ENCODE results near the gene TCF12. TPM values are rescaled to one million over a fixed set of nuclear protein-coding genes. Genes with fewer than 3 reads are reported as not detected.

The TCF12 gene
- total RNA-seq, 1 experiment from 2014 or later, result 76.7 TPM

GRCh38 chr15:57334257-57334656 is 415.8 kb downstream of the TCF12 start:
- no peak overlapping the region for H2BK12ac ChIP-seq (ENCODE audit: insufficient read length, low read depth, low read length)
- H3K4me2 ChIP-seq (ENCODE audit: insufficient read depth, insufficient read length, low read length), result no peak overlapping the region
- H3K56ac ChIP-seq (ENCODE audit: insufficient read length, low read depth, low read length), result no peak overlapping the region
- no peak overlapping the region for H2BK20ac ChIP-seq (ENCODE audit: low read depth, low read length, poor library complexity, severe bottlenecking)
- no peaks in the 10 kb centered on the region for H3K23me2 ChIP-seq (ENCODE audit: insufficient read length, low read depth, low read length, poor library complexity, severe bottlenecking)
- no peak overlapping the region for H3T11ph ChIP-seq (ENCODE audit: low read length)
- no peak for TF ChIP-seq CTCF (conservative IDR thresholded peaks at IDR 0.05)
- H3K4ac ChIP-seq (ENCODE audit: low read depth, low read length), result no peak overlapping the region
- no peaks in the 10 kb centered on the region for H3K9me3 ChIP-seq (ENCODE audit: control insufficient read depth, low read depth, low read length)
- DNase-seq, result no peak
- no peak overlapping the region for H3K23ac ChIP-seq (ENCODE audit: insufficient read length, low read depth, low read length)
- no peak overlapping the region for H2AK5ac ChIP-seq (ENCODE audit: insufficient read length, low read length)
- H3K4me1 Mint-ChIP-seq, result peaks cover 12 to 20% of the 10 kb centered on the region in 2 experiments
- no peak overlapping the region for H3K14ac ChIP-seq (ENCODE audit: insufficient read depth, low read length)
- H3K27me3 ChIP-seq (ENCODE audit: insufficient read depth, low read length), result no peaks in the 10 kb centered on the region
- H2BK120ac ChIP-seq (ENCODE audit: low read depth, low read length, poor library complexity, severe bottlenecking), result no peak overlapping the region
- no peaks in the 10 kb centered on the region for H3K36me3 Mint-ChIP-seq (ENCODE audit: insufficient read depth in 1 of 3, low read depth in 3 of 3)
- WGBS (ENCODE audit: extremely low coverage, insufficient read length, low lambda C conversion rate), result no CpG with 5 or more reads among the region's 12 CpGs
- no peak overlapping the region for H3K18ac ChIP-seq (ENCODE audit: insufficient read length, low read depth, low read length)
- H3K9me3 Mint-ChIP-seq, result no peaks in the 10 kb centered on the region
- no peak overlapping the region; a peak in 1 of 7 replicates for H3K27ac Mint-ChIP-seq
- H4K91ac ChIP-seq (ENCODE audit: insufficient read length, low read depth, low read length), result no peak overlapping the region
- no peak overlapping the region for H3K4me3 Mint-ChIP-seq
- H3K27ac ChIP-seq (ENCODE audit: insufficient read length, low read depth, low read length), result no peak overlapping the region
- H3K79me2 ChIP-seq (ENCODE audit: insufficient read depth, low read length), result no peaks in the 10 kb centered on the region
- no peaks in the 10 kb centered on the region for H3K27me3 Mint-ChIP-seq (ENCODE audit: low read depth)
- H3K9ac ChIP-seq (ENCODE audit: extremely low read depth, insufficient read length, low read length), result no peak overlapping the region
- H2BK5ac ChIP-seq (ENCODE audit: insufficient read length, low read length), result no peak overlapping the region
- no peak overlapping the region for H4K5ac ChIP-seq (ENCODE audit: insufficient read length, low read depth, low read length)
- H2AFZ ChIP-seq (ENCODE audit: low read length), result no peak overlapping the region
- H3K4me1 ChIP-seq (ENCODE audit: insufficient read depth, low read length), result no peaks in the 10 kb centered on the region
- no peaks in the 10 kb centered on the region for H4K20me1 ChIP-seq (ENCODE audit: control insufficient read depth, insufficient read depth, insufficient read length)
- H4K8ac ChIP-seq (replicated peaks; ENCODE audit: insufficient read length, low read depth, low read length), result no peak overlapping the region
- no peak overlapping the region for H2BK15ac ChIP-seq (ENCODE audit: low read depth, low read length)
- H3K79me1 ChIP-seq (ENCODE audit: insufficient read depth, low read depth, low read length, poor library complexity, severe bottlenecking), result no peaks in the 10 kb centered on the region

All from H9 (cell line).